T-helper 1 cell treated with Interleukin-12 subunit alpha and Interleukin-12 subunit beta and Interleukin-4 antibody, amounts not matched to agents 30 ng/mL and 1 ng/mL, for 36 hours (primary cell): ENCODE results near the gene HMGB4. TPM values are rescaled to one million over a fixed set of nuclear protein-coding genes. Genes with fewer than 3 reads are reported as not detected.

ENCODE experiments used
- intact Hi-C: fragments of 100-400 bp; cut with micrococcal nuclease; formaldehyde crosslinking; loops from one replicate; pipeline ENCODE4 v1.15.1; 2024
- total RNA-seq: library from RNA; stranded (reverse); gene quantifications from 2 replicates; pipeline ENCODE4 v1.2.3, GENCODE V29; 2022

The HMGB4 gene, protein sequence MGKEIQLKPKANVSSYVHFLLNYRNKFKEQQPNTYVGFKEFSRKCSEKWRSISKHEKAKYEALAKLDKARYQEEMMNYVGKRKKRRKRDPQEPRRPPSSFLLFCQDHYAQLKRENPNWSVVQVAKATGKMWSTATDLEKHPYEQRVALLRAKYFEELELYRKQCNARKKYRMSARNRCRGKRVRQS
- not detected in 2 replicates for total RNA-seq

DNA sequence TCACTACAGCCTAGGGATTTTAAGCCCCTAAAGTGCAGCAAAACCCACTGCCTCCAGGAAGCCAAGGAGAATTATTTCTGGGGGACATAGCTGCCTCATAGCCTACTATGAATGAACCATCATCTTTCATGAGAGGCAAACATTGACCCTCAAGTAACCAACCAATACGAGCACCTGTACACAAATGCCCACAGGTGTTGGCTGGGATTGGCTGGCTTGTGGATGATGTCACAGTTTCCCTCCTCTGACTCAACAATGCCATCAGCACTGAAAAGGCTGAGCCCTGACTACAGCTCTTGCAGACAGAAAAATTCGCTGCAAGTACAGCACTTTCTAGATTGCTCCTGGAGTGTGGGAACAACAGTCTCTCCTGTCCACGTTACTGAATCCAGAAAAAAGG, at the start of gene HMGB4:
Gene HMGB4, plus strand, starts transcription at position 301 of the 400 bp plus-strand sequence. CDS start 113 bp downstream, outside the sequence.
- intact Hi-C loops, result no loop called here

DNA sequence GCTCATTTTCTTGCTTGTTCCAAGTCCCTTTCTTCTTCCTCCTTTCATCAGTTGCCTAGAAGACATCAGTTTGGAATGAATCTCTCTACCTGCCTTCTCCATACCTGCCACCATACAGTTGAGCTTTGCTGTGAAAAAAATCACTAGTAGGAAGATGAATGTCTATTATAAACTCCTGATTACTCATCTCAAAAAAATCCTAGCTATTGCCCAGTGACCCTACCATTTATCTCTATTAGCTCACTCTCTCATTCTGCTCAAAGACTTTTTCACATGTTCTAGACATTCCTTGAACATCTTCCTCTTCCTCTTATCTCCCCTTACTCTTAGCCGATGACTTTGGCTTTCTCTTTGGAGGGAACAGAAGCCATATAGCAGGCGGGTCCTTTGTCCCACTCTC, 49.7 kb upstream of the HMGB4 start:
- intact Hi-C loops, result no loop called here

DNA sequence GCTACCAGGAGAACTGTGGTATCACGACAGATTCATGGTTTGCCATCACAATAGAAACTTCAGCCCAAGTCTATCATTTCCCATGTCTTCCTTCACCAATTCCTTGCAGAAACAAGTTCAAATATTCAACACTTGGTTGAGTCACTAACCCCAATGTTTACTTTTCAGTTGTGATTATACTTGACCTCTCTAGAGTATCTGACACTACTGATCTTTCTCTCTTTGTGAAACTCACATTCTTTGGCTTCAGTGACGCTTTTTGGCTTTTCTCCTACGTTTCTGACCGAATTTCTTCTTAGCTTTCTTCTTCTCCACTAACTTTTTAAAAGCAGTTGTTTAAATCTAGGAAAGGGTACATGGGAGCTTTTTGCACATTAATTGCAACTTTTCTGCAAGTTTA, 48.8 kb upstream of the HMGB4 start:
- intact Hi-C loops, result no loop called here

GRCh38 chr1:33818071-33818470, 45.8 kb upstream of the HMGB4 start:
- intact Hi-C loops, result no loop called here

DNA sequence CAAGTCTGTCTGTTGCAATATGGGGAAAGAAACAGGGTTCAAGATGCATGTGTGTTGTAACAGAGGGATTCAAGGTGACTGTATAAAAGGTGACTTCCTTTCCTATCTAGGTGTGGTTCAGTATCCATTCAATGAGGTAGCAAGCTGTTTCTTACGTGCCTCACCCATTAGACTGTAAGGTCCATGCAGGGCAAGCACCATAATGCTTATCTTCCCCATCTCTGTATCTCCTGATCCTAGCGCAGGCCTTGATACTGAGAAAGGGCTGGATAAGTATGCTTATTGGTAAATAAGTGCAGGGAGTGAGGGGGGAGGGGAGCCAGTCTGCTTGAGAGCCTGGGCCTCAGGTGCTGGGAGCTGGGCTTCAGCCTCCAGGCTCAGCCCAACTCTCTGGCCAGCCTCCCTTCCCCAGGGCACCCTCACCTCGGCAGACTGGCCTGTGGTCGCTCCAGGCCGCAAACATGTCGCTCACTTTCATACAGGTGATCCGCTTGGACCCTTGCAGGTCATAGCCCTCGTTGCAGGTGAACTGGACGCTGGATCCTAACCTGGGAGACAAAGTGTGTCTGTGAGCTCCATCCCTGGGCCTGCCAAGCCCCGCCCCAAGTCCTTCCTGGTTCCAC, 44.5 kb upstream of the HMGB4 start:
- intact Hi-C loops, result no loop called here

DNA sequence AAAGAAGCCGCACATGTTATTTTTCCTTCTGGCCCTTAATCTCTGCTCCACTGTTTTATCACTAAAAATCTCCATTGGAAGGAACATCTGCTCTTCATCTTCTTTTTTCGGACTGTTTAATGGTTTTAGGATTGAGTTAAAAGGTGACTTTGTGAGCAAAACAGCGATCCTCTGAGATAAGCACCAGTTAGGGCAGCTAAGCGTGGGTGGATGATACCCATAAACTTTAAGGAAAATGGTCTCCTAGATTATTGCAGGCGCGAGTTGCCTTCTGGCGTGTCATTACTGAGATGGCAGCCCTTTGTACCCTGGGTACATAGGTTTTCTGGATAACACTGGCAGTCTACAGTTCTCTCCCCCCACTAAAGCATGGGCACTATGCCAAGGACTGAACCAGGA, 44.0 kb upstream of the HMGB4 start:
- intact Hi-C loops, result no loop called here

GRCh38 chr1:33820804-33821203, 43.1 kb upstream of the HMGB4 start:
- intact Hi-C loops, result no loop called here

DNA sequence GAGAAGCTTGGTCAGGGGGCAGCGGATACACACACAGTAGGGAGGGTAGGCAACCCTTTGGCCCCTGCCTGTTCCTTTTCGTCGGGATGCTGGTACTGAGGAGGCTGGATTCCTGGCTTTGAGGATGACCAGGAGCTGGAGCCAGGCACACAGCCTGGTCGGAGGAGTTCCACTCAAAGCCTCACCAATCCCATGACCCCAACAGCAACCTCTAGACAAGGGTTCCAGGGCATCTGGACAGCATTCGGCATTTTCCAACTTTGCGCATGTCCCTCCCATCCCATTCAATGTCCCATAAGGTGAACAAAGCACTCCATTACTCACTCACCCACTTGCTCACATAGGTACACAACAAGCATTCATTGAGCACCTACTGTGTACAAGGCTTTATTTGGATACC, 42.6 kb upstream of the HMGB4 start:
- intact Hi-C loops, result no loop called here

GRCh38 chr1:33822396-33822795, 41.5 kb upstream of the HMGB4 start:
- intact Hi-C loops, result no loop called here

- intact Hi-C loops, result no loop called here
Observed at GRCh38 chr1:33823401-33823800, 40.5 kb upstream of the HMGB4 start.

DNA sequence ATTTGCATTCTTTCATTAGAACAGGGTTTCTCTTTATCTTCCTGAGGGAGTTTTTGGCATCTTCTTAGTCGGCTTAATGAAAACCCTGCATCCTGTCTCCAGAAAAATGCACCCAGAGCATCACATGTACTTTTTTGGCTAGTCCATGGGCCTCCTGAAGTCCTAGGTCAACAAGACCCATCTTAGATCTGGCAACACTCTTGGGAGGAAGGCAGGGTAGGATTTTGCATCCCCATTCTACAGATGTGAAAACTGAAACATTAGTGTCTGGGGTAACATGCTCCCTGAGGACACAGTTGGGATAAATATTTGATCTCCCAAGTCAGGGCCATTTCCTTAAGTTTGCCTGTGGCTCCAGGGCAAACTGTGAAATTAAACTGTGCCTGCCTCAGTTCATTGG, 40.0 kb upstream of the HMGB4 start:
- intact Hi-C loops, result no loop called here

- intact Hi-C loops, result no loop called here
Observed at GRCh38 chr1:33824321-33824720, 39.6 kb upstream of the HMGB4 start.

DNA sequence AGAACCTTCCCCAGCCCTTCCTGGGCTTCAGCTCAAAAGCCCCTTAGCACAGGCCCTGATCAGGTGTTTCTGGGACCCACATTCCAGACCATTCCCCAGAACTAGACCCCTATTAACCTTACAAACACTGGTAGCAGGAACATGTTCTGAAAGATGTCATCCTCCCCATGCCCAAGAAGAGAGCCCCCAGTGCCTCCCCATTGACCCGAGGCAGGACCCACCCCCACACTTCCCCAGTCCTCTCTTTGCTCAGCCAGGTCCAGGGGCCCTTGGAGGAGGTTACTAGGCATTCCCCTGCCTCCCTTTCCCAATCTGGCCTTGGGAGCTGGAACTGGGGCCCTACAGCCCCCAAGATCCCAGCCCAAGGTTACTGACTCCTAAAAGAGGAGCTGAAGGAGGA, 38.9 kb upstream of the HMGB4 start:
- intact Hi-C loops, result no loop called here

DNA sequence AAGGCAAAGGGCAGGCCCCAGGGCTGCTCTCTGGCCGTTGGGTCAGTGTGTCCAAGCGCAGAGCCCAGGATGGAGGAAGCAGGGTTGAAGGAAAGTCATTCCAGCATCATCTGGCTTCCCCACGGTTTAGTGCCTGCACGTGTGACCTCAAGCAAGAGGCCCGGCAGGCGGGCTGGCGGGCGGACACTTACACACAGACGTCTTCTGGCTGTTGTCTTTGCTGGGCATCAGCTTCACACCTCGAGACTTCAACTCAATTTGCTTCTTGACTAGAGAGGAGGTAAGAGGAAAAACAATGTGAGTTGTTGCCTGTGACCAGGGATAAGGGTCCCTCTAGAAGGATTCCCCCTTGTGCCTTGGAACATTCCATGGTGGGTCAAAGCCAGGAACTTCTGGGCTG, 38.4 kb upstream of the HMGB4 start:
- intact Hi-C loops, result no loop called here

GRCh38 chr1:33826311-33826710, 37.6 kb upstream of the HMGB4 start:
- intact Hi-C loops, result no loop called here

DNA sequence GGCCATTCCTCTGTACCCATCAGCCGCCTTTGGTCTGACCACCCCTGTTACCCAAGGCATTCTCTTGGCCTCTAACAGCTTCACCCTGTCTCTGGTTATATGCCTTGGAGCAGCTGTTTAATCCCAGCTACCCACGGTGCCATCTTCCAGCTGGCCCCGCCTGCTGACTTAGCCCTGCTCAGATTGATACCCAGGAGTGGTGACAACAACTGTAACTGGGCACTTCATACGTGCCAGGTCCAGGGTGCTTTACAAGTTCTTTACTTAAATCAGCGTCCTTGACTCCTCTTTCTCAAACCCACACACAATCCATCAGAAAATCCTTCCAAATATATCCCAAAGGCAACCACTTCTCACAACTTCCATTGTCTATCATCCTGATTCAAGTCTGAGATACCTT, 37.2 kb upstream of the HMGB4 start:
- intact Hi-C loops, result no loop called here

- intact Hi-C loops, result no loop called here
Observed at GRCh38 chr1:33828059-33828458, 35.8 kb upstream of the HMGB4 start.

- intact Hi-C loops, result no loop called here
Observed at GRCh38 chr1:33828654-33829053, 35.2 kb upstream of the HMGB4 start.

DNA sequence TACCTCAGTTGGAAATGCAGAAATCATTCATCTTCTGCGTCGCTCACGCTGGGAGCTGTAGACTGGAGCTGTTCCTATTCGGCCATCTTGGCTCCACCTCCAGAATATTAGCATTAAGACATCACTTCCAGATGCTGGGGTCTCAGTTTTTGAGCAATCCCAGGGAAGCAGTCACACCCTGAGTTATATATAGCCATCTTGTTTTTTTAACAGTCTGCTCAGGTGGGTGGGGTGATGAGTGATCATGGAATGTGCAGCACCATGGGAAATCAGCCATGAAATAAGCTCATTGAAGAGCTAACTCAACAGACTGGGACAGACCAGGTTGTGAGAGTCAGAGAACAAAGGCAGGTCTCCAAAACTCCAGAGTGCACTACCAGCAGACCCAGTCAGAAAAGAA, 27.0 kb upstream of the HMGB4 start:
- intact Hi-C loops, result no loop called here

DNA sequence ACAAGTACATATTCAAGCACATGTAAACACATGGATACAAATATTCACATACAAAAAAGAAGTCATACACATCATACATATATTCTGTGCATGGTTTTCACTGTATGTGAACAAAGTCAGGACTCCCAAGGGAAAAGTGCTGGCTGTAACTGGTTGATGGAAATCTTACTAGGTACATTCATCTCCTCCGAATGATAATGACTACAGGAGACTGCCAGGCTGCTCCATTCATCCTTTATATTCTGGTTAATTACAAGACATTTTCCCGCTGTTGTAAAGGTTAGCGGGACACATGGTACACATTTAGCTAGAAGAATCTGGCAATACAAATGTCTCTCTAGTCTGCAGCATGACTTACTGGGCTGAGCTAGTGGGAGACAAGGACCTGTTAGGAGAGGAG, 26.2 kb upstream of the HMGB4 start:
- intact Hi-C loops, result no loop called here

DNA sequence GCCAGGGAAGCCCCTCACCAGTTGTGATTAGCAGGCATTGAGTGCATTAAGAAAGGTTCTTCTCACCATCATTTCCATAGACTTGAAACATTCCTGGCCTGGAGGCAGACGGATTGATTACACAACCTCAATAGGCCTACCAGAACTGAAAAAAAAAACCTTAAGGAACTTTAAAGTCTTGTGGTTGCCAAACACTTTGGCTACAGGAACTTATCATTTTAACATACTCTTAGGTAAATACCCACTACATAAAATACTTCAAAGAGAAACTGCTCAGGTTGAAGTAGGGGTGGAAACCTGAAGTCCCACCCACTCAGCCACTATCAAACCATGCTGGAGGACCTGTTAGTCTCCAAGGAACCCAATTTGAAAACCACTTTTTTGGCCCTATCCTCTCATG, 22.4 kb upstream of the HMGB4 start:
- intact Hi-C loops, result no loop called here

GRCh38 chr1:33842348-33842747, 21.5 kb upstream of the HMGB4 start:
- intact Hi-C loops, result no loop called here

- intact Hi-C loops, result no loop called here
Observed at GRCh38 chr1:33844166-33844565, 19.7 kb upstream of the HMGB4 start.

DNA sequence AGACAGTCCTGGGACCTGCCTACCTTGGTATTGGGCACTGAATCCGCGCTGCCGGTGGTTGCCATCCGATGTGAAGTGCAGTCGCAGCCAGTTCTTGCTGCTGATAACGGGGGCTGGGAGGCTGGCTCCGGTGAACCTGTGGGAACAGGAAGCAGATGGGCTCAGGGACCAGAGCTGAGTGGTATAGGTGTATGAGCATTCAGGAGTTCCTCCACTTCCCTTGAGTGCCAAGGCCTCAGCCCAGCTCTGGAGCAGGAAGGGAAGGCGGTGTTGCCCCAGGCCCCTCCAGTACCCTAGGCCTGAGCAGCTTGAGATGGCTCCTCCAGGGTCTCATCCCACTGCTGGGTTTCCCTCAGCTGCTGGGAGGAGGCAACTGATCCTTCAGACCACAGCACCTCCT, 17.0 kb upstream of the HMGB4 start:
- intact Hi-C loops, result no loop called here
